ENCODE data around the gene BMP7.

GRCh38 chr20:57278457-57278856 is 12.0 kb upstream of the BMP7 start:
- no peak for TF ChIP-seq PATZ1 (CRISPR knock-in tag; IDR thresholded peaks at IDR 0.05; ENCODE audit: borderline replicate concordance)
- no peak for TF ChIP-seq ZC3H10 (CRISPR knock-in tag; IDR thresholded peaks at IDR 0.05)
- TF ChIP-seq PPARA (CRISPR knock-in tag; IDR thresholded peaks at IDR 0.05; ENCODE audit: borderline replicate concordance) = no peak
- TF ChIP-seq CREB5 (CRISPR knock-in tag; IDR thresholded peaks at IDR 0.05; ENCODE audit: low read depth) = no peak
- TF ChIP-seq RARB (CRISPR knock-in tag; IDR thresholded peaks at IDR 0.05) = no peak
